Calu3 (cell line): ENCODE measurements around the gene NOVA2. TPM values are rescaled to one million over a fixed set of nuclear protein-coding genes. Genes with fewer than 3 reads are reported as not detected.

Experiments
- BruUV-seq: library from RNA; stranded (reverse); fragments of 400-500 nt; replicated peaks from 2 replicates; lab custom pipeline; 2021; lab: Mats Ljungman, UMichigan
- CTCF ChIA-PET: fragments of 300-600 bp; sonication (Branson Sonifier 250); formaldehyde crosslinking; loops from one replicate; lab custom pipeline; 2022; ENCODE audit warnings: antibody characterized with exemption; lab: Charles Lee
- DNase-seq: peaks from one replicate; pipeline ENCODE4 v3.0.0; 2022
- H3K27ac Mint-ChIP-seq: one replicate; pipeline ENCODE4 v1.8.0; 2022; ENCODE audit warnings: mixed read lengths; ENCODE audit not compliant: unreplicated experiment
- H3K27me3 Mint-ChIP-seq: one replicate; pipeline ENCODE4 v1.8.0; 2022; ENCODE audit warnings: mixed read lengths; ENCODE audit not compliant: unreplicated experiment
- H3K36me3 Mint-ChIP-seq: one replicate; pipeline ENCODE4 v1.8.0; 2022; ENCODE audit warnings: mild to moderate bottlenecking, moderate library complexity, mixed read lengths; ENCODE audit not compliant: insufficient read depth, unreplicated experiment
- H3K4me1 Mint-ChIP-seq: one replicate; pipeline ENCODE4 v1.8.0; 2022; ENCODE audit warnings: mild to moderate bottlenecking, low read depth, mixed read lengths; ENCODE audit not compliant: unreplicated experiment
- H3K4me3 Mint-ChIP-seq: one replicate; pipeline ENCODE4 v1.8.0; 2022; ENCODE audit warnings: mild to moderate bottlenecking, low read depth, moderate library complexity, mixed read lengths; ENCODE audit not compliant: unreplicated experiment
- H3K9me3 Mint-ChIP-seq: one replicate; pipeline ENCODE4 v1.8.0; 2022; ENCODE audit warnings: low read depth, mixed read lengths; ENCODE audit not compliant: unreplicated experiment
- intact Hi-C: fragments of 100-400 bp; cut with micrococcal nuclease; formaldehyde crosslinking; loops from one replicate; pipeline ENCODE4 v1.10.0; 2022; ENCODE audit not compliant: unreplicated experiment
- total RNA-seq: library from RNA; stranded (reverse); gene quantifications from 2 replicates; pipeline ENCODE4 v1.2.3, GENCODE V29; 2022
- TF ChIP-seq, protein P1 (sequence below): fragments of 200-600 bp; IDR thresholded peaks from one replicate; pipeline ENCODE4 v1.8.0; 2022; ENCODE audit warnings: antibody characterized with exemption; ENCODE audit not compliant: unreplicated experiment

NOVA2 gene
- total RNA-seq, 1 experiment from 2014 or later, result not detected

DNA sequence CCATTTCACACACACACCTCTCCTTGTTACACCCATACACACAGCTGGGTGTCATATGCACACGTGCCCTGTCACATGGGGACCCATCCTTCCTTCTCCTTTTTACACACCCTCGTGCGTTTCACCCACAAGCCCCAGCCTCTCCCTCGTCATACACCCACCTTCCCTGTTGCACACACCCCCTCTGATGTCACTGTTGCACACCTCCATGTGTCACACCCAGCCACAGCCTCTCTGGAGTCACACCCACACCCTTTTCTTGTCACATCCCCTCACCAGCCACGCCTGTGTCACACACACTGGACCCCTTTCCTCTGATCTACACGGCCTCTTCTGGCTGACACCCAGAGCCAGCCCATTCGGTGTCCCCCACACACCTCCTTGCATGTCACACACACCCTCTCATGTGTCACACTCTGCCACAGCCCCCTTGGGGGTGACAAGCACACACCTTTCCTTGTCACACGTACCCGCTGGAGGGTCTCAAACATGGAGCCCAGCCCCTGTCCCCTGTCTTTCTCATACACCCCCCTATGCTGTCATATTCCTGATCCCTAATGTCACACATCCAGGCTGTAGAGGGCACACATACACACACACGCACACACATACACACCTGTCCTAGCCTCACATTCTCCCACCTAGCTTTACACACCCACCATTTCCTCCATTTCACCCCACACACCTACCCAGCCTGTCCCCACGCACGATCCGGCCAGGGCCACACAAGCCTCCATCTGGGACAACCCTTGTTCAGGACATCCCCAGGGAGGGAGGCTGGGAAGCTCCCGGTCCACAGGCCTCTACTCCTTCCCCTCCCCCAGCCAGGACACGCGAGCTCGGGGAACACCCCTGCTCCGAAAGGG, 1.4 kb downstream of the NOVA2 start:
- TF ChIP-seq, protein P1, sequence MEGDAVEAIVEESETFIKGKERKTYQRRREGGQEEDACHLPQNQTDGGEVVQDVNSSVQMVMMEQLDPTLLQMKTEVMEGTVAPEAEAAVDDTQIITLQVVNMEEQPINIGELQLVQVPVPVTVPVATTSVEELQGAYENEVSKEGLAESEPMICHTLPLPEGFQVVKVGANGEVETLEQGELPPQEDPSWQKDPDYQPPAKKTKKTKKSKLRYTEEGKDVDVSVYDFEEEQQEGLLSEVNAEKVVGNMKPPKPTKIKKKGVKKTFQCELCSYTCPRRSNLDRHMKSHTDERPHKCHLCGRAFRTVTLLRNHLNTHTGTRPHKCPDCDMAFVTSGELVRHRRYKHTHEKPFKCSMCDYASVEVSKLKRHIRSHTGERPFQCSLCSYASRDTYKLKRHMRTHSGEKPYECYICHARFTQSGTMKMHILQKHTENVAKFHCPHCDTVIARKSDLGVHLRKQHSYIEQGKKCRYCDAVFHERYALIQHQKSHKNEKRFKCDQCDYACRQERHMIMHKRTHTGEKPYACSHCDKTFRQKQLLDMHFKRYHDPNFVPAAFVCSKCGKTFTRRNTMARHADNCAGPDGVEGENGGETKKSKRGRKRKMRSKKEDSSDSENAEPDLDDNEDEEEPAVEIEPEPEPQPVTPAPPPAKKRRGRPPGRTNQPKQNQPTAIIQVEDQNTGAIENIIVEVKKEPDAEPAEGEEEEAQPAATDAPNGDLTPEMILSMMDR, result no peak
- H3K4me3 Mint-ChIP-seq, result no peak overlapping the region
- peaks cover 15% of the 10 kb centered on the region for H3K4me1 Mint-ChIP-seq
- peak overlapping the region; percentile 4 for H3K27ac Mint-ChIP-seq
- CTCF ChIA-PET, result interaction anchor here (1.7 kb wide), 1 partner anchor 11 kb away, joined by 6 read pairs; no protein-coding TSS in a partner anchor
- no peaks in the 10 kb centered on the region for H3K9me3 Mint-ChIP-seq
- intact Hi-C loops, result no loop called here
- no peaks in the 10 kb centered on the region for H3K36me3 Mint-ChIP-seq
- H3K27me3 Mint-ChIP-seq, result peaks cover 92% of the 10 kb centered on the region
- DNase-seq, result no peak
- no TSS peak for BruUV-seq

DNA sequence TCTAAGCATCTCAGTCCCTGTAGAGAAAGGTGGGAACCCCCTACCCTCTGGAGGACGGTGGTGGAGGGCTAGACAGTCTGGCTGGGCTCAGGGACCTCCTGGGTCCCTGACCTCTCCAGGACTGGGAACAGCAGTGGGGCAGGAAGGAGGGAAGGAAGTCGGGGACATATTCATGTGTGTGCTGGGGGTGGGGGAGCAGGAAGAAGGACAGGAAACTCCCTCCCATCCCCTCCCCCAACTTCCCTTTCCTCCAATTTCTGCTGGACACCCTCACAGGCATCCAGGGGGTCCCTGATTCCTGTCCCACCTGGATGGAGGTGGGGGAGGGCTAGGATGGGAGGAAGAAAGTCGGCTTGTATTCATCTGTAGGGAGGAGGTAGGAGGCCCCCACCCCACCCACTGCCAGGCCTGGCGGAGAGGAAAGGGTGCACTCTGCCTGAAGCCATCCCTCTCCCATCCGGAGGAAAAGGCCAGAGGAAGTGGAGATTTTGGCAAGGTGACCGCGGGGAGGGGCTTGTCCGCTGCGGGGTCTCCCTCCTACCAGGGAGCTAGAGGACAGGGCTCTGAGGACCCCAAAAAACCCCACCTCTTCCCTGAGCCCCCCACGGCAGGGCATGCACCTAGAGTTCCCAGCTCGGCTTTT, 2.3 kb downstream of the NOVA2 start:
- Mint-ChIP-seq H3K4me3 (no peak overlapping the region), H3K27me3 (peaks cover 92% of the 10 kb centered on the region), H3K4me1 (peaks cover 15% of the 10 kb centered on the region), H3K27ac (no peak overlapping the region), H3K36me3 (no peaks in the 10 kb centered on the region), H3K9me3 (no peaks in the 10 kb centered on the region)
- intact Hi-C loops, result no loop called here
- TF ChIP-seq, protein P1, result no peak
- CTCF ChIA-PET, result interaction anchor here (1.7 kb wide), 1 partner anchor 10 kb away, joined by 6 read pairs; no protein-coding TSS in a partner anchor
- no peak for DNase-seq
- BruUV-seq, result no TSS peak

DNA sequence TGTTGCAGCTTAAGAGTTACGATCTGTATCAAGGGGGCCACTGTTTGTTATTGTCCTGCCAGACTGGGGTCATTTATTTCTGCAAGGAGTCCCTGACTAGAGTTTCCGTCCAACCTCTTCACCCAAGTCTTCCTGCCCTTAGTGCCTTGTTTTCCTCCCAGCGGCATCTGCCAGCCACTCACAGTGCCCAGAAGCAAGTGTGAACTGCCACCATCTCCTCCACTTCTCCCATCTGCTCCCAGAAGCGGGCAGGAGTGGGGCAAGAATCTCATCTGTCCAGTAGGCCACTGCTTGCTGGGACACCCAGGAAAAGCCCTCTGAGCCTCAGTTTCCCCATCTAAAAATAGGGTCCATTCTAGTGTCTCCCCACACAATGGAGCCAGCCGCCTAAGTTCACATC, 4.0 kb downstream of the NOVA2 start:
- Mint-ChIP-seq H3K27ac (no peak overlapping the region), H3K4me3 (no peak overlapping the region), H3K9me3 (no peaks in the 10 kb centered on the region), H3K36me3 (no peaks in the 10 kb centered on the region), H3K4me1 (peaks cover 15% of the 10 kb centered on the region), H3K27me3 (peaks cover 92% of the 10 kb centered on the region)
- intact Hi-C loops, result no loop called here
- no TSS peak for BruUV-seq
- no peak for DNase-seq
- CTCF ChIA-PET, result interaction anchor here (1.3 kb wide), 1 partner anchor 14 kb away, joined by 3 read pairs; no protein-coding TSS in a partner anchor
- TF ChIP-seq, protein P1, result no peak

DNA sequence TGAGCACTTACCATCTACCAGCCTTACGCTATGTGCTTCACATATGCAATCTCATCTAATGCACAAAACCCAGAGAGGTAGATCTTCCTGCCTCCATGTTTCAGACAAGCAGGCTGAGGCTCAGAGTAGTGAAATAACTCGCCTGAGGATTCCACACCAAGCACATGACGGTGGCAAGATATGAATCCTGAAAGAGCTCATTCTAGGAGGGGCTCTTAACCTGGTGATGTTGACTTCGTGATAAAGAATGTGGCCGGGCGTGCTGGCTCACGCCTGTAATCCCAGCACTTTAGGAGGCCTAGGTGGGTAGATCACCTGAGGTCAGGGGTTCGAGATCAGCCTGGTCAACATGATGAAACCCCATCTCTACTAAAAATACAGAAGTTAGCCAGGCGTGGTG, 5.0 kb downstream of the NOVA2 start:
- TF ChIP-seq, protein P1, result no peak
- H3K4me3 Mint-ChIP-seq, result no peak overlapping the region
- H3K9me3 Mint-ChIP-seq, result no peaks in the 10 kb centered on the region
- H3K27ac Mint-ChIP-seq, result no peak overlapping the region
- H3K4me1 Mint-ChIP-seq, result peaks cover 15% of the 10 kb centered on the region
- intact Hi-C loops, result no loop called here
- H3K27me3 Mint-ChIP-seq, result peaks cover 96% of the 10 kb centered on the region
- BruUV-seq, result no TSS peak
- DNase-seq, result no peak
- H3K36me3 Mint-ChIP-seq, result no peaks in the 10 kb centered on the region
- CTCF ChIA-PET, result interaction anchor here (1.3 kb wide), 1 partner anchor 13 kb away, joined by 3 read pairs; no protein-coding TSS in a partner anchor
